Loucy (cell line): Measurements from ENCODE around the gene TMEM201.

ENCODE experiments used
- EZH2phosphoT487 ChIP-seq: fragments of 200-600 bp; IDR thresholded peaks from 2 replicates; pipeline ENCODE4 v1.6.1; 2018; ENCODE audit warnings: antibody characterized with exemption, mild to moderate bottlenecking, moderate library complexity, borderline replicate concordance
- TF ChIP-seq, protein P1 (sequence below): fragments of 200-600 bp; sonication (generic); conservative IDR thresholded peaks from 2 replicates; pipeline ENCODE4 v1.5.1; 2014; ENCODE audit warnings: mild to moderate bottlenecking, antibody characterized with exemption, low read length

DNA sequence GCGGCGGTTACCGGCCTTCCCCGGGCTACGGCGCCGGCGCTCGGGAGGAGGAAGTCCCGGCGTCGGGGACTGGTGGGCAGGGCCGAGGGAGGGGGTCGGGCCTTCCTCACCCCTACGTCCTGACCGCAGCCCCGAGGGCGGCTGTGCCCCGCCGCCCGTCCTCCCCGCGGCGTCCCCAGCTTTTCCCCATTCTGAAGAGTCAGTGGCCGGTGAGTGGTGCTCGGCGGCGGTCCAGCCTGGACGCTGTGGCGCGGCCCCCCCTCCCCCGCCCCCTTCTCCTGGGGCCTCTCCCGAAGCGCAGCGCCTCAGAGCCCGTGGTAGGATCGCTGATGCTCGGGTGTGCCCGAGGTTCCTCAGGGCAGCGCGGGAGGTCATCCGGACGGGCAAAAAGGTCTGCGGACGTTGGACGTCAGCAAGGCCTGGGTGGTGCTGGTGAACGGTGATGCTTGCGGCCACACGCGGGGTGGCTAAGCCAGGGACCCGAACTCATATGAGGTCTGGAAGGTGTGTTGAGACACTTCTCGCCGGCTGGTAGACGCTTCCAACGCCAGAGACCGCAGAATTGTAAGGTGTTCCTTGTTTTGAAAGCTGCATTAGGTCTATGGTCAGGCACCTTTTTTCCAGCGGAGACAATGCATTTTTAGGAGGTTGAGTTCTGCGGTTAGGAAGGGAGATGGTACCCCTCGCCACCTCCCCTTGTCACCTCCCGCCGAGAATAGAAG, 48.7 kb upstream of the TMEM201 start:
- TF ChIP-seq, protein P1, sequence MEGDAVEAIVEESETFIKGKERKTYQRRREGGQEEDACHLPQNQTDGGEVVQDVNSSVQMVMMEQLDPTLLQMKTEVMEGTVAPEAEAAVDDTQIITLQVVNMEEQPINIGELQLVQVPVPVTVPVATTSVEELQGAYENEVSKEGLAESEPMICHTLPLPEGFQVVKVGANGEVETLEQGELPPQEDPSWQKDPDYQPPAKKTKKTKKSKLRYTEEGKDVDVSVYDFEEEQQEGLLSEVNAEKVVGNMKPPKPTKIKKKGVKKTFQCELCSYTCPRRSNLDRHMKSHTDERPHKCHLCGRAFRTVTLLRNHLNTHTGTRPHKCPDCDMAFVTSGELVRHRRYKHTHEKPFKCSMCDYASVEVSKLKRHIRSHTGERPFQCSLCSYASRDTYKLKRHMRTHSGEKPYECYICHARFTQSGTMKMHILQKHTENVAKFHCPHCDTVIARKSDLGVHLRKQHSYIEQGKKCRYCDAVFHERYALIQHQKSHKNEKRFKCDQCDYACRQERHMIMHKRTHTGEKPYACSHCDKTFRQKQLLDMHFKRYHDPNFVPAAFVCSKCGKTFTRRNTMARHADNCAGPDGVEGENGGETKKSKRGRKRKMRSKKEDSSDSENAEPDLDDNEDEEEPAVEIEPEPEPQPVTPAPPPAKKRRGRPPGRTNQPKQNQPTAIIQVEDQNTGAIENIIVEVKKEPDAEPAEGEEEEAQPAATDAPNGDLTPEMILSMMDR: no peak
- TF ChIP-seq EZH2phosphoT487: no peak
